Measurements from ENCODE around the gene SYNGR2.

DNA sequence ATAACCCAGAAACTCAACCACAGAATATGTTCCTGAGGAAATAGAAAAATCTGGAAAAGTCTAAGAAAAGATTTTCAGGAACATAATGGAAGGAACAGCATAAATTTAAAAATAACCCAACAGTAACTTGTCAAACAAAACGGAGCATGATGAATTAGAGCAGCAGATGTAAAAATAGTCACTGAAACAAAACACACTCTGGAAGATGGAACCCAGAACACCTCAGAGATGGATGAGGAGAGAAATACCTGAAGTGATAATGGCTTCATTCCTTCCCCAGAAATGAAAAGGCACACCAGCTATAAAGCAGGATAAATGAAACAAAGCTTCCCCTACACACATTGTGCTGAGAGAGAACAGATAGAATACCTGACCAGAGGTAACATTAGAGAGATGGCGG is 12.1 kb downstream of the SYNGR2 start:
- TF ChIP-seq, protein P1, sequence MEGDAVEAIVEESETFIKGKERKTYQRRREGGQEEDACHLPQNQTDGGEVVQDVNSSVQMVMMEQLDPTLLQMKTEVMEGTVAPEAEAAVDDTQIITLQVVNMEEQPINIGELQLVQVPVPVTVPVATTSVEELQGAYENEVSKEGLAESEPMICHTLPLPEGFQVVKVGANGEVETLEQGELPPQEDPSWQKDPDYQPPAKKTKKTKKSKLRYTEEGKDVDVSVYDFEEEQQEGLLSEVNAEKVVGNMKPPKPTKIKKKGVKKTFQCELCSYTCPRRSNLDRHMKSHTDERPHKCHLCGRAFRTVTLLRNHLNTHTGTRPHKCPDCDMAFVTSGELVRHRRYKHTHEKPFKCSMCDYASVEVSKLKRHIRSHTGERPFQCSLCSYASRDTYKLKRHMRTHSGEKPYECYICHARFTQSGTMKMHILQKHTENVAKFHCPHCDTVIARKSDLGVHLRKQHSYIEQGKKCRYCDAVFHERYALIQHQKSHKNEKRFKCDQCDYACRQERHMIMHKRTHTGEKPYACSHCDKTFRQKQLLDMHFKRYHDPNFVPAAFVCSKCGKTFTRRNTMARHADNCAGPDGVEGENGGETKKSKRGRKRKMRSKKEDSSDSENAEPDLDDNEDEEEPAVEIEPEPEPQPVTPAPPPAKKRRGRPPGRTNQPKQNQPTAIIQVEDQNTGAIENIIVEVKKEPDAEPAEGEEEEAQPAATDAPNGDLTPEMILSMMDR (conservative IDR thresholded peaks at IDR 0.05 in 1 of 2, IDR thresholded peaks at IDR 0.05 in 1 of 2; ENCODE audit: low read depth in 1 of 2, low read length in 2 of 2): no peak
- no peak for TF ChIP-seq EZH2 (IDR thresholded peaks at IDR 0.05; ENCODE audit: low read length, missing control alignments)
